ENCODE data around the gene DRP2.

DRP2 gene

DNA sequence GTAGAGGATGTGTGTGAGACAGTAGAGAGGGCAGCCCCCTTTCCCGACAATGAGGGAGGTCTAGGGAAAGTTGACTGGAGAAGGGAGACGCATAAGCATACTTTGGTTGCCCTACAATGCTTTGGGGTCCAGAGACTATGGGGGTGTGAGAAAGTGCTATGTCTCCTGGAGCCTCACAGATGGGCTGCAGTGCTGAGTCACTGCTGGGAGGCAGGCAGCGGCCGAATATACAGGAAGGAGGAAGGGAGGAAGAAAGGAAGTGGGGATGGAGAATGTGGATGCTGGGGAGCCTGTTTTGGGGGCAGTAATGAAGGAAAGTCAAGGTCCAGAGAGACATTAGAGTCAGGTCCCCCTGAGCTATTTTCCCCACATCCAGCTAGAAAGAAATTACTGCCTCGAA, 12.7 kb downstream of the DRP2 start:
- ChIA-PET CTCF (no interaction called here), POLR2A (no interaction called here)
- TF ChIP-seq, protein P1, sequence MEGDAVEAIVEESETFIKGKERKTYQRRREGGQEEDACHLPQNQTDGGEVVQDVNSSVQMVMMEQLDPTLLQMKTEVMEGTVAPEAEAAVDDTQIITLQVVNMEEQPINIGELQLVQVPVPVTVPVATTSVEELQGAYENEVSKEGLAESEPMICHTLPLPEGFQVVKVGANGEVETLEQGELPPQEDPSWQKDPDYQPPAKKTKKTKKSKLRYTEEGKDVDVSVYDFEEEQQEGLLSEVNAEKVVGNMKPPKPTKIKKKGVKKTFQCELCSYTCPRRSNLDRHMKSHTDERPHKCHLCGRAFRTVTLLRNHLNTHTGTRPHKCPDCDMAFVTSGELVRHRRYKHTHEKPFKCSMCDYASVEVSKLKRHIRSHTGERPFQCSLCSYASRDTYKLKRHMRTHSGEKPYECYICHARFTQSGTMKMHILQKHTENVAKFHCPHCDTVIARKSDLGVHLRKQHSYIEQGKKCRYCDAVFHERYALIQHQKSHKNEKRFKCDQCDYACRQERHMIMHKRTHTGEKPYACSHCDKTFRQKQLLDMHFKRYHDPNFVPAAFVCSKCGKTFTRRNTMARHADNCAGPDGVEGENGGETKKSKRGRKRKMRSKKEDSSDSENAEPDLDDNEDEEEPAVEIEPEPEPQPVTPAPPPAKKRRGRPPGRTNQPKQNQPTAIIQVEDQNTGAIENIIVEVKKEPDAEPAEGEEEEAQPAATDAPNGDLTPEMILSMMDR (IDR thresholded peaks at IDR 0.05; ENCODE audit: insufficient read depth, low read length, missing control alignments): no peak
- no peak for DNase-seq (ENCODE audit: low read depth, low spot score)
- H3K4me3 ChIP-seq (ENCODE audit: low read depth, low read length): no peak overlapping the region

DNA sequence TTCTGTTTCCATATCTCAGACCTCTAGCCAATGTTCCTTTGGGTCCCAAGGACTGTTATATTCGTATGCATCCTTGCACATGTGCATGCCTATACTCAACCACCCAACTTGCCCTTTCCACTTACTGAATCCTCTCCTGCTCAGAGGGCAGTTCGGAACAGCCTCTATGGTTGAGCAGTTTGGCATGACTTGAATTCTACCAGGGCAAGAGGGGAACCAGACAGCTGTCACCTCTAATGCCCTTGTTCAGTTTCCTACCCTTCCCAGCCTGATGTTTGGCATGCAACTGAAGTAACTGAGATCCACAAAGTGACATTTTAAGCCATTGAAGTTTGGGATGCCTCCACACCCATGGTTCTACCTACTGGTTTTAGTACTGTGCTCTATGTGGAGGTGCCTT, 17.5 kb downstream of the DRP2 start:
- TF ChIP-seq, protein P1 (IDR thresholded peaks at IDR 0.05; ENCODE audit: insufficient read depth, low read length, missing control alignments): no peak
- CTCF ChIA-PET: no interaction called here
- POLR2A ChIA-PET: no interaction called here
- no peak for DNase-seq (ENCODE audit: low read depth, low spot score)
- no peak overlapping the region for H3K4me3 ChIP-seq (ENCODE audit: low read depth, low read length)

DNA sequence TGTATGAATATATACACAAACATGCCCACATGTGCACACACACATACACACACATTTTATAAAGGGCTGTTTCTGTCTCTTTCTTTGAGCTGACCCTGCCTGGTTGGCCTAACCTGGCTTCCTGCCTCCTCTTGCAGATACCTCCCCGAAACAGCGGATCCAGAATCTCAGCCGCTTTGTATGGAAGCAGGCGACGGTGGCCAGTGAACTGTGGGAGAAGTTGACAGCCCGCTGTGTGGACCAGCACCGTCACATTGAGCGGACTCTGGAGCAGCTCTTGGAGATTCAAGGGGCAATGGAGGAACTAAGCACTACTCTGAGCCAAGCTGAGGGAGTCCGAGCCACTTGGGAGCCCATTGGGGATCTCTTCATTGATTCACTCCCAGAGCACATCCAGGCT, 21.9 kb downstream of the DRP2 start:
- TF ChIP-seq, protein P1 (IDR thresholded peaks at IDR 0.05; ENCODE audit: insufficient read depth, low read length, missing control alignments): no peak
- no peak overlapping the region for H3K4me3 ChIP-seq (ENCODE audit: low read depth, low read length)
- CTCF ChIA-PET: no interaction called here
- POLR2A ChIA-PET: no interaction called here
- no peak for DNase-seq (ENCODE audit: low read depth, low spot score)

DNA sequence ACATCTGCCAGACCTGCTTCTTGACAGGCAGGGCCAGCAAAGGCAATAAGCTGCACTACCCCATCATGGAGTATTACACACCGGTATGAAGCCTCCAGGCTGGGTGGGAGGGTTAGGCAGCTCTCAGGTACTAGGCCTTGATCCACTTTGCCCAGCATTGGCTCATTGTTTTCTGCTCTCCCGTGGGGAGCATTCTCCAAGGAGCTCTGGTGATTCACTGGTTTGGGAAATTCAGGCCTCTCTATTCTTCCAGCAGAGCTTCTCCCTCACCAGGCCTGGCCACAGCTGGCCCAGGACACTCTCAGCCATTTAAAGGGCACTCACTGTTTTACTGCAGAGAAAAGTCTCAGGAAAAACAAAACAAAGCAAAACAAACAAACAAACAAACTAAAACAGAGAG, 33.0 kb downstream of the DRP2 start:
- POLR2A ChIA-PET: no interaction called here
- TF ChIP-seq, protein P1 (IDR thresholded peaks at IDR 0.05; ENCODE audit: insufficient read depth, low read length, missing control alignments): no peak
- DNase-seq (ENCODE audit: low read depth, low spot score): no peak
- H3K4me3 ChIP-seq (ENCODE audit: low read depth, low read length): no peak overlapping the region
- CTCF ChIA-PET: no interaction called here

DNA sequence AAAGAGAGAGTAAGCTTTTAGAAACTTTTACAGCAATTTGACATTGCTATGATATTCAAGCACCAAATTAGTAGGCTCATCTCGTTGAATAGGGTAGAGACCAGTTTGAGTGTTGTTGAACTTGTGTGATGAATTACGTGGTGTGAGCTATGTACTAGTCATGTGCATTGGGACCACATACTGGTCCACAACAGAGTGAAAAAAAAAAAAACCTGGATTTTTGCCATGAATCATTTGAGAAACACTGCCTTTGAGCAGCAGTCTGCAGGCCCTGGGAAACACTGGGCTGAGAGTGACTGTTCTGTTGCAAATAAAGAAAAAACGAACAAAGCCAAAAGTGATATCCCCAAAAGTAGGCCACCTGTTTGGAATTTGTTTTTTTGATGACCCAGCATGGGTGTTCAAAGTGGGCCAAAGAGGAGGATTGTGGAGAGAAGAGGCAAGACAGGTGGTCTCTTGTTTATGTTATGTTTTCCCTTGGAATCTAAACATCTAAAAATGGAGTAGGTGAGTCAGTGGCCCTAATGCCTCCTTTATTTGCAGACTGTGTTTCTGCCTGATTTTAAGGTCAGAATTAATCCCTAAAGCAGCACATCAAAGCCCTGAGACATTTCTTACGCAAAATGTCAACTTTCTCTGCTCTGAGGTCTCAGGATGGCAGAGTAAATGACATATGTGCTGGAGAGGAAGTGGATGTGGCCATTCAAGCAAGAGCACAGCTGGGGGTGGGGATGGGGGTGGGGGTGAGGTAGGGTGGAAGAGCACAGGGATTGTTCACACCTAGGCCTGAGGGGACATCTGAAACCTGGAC, 38.1 kb downstream of the DRP2 start:
- no peak for DNase-seq (ENCODE audit: low read depth, low spot score)
- ChIA-PET CTCF (no interaction called here), POLR2A (no interaction called here)
- TF ChIP-seq, protein P1 (IDR thresholded peaks at IDR 0.05; ENCODE audit: insufficient read depth, low read length, missing control alignments): no peak
- H3K4me3 ChIP-seq (ENCODE audit: low read depth, low read length): no peak overlapping the region

DNA sequence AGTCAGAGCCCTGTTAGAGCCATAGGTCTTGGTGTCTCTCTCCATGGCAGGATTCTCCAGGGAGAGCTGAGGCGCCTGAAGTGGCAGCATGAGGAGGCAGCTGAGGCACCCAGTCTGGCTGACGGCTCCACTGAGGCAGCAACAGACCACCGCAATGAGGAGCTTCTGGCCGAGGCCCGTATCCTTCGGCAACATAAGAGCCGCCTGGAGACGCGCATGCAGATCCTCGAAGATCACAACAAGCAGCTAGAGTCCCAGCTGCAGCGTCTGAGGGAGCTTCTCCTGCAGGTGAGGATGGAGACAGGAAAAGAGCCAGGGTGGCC, 38.6 kb downstream of the DRP2 start:
- TF ChIP-seq, protein P1 (IDR thresholded peaks at IDR 0.05; ENCODE audit: insufficient read depth, low read length, missing control alignments): no peak
- H3K4me3 ChIP-seq (ENCODE audit: low read depth, low read length): no peak overlapping the region
- ChIA-PET CTCF (no interaction called here), POLR2A (no interaction called here)
- DNase-seq (ENCODE audit: low read depth, low spot score): no peak
